Cardiac fibroblast (primary cell): ENCODE data around the gene OR1J1.

Source experiments
- DNase-seq, 2 donors: peaks; one replicate each; pipeline versions ENCODE4 v3.0.0 to v3.0.0-alpha.2; 2010; ENCODE audit warnings: low read depth in 2 of 2
- H3K4me3 ChIP-seq, 2 donors: replicated peaks in 1 of 2; 1 replicate in 1 of 2; 2 replicates in 1 of 2; pipeline ENCODE4 v1.5.1; 2011; ENCODE audit warnings: low read depth in 2 of 2, low read length in 2 of 2, mild to moderate bottlenecking in 2 of 2, moderate library complexity in 1 of 2
- CTCF ChIP-seq: IDR thresholded peaks from one replicate; pipeline ENCODE4 v1.5.1; 2011; ENCODE audit warnings: low read depth, mild to moderate bottlenecking, low read length, inconsistent platforms

Gene OR1J1

DNA sequence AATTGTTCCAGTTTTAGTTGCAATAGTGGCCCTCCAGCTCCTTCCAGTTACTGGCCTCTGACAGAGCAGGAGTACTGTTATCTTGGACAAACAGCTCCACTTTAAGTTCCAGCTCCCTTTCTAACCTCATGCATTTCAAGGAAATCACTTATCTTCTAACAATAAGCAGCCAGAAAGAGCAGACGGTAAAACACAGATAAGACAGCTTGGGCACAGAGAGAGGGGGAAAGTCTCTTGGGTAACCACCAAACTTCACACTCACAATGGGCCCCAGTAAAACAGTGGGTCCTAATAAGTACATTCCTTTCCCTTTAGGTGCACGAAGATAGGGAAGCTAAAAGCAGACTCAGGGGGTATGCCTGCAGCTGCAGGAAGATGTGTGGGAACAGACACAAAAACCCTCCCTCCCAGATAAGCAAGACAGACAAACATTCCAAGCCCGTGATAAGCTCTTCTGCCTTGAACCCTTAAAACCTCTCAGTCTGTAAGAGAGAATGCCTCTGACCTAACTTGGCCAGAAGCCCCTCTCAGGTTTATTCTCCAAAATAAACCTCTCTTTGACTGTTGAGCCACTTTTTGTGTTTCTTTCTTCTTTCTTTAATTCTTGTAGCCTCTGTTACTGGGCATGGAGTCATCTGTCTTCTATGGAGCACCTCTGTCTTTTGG, 30.8 kb downstream of the OR1J1 start:
- no peak overlapping the region for H3K4me3 ChIP-seq
- DNase-seq, result peak; percentile 39 to 95
- TF ChIP-seq CTCF, result no peak

- DNase-seq, result peak; percentile 91 to 95
These were observed 32.5 kb downstream of the OR1J1 start for GRCh38 chr9:122445155-122445749.

GRCh38 chr9:122444041-122444733, 33.5 kb downstream of the OR1J1 start:
- no peak overlapping the region for H3K4me3 ChIP-seq
- DNase-seq, result peak; percentile 96 to 98
- TF ChIP-seq CTCF, result no peak

More at GRCh38 chr9:122445155-122445749, 32.5 kb downstream of the OR1J1 start:
- no peak for TF ChIP-seq CTCF
- no peak overlapping the region for H3K4me3 ChIP-seq

DNA sequence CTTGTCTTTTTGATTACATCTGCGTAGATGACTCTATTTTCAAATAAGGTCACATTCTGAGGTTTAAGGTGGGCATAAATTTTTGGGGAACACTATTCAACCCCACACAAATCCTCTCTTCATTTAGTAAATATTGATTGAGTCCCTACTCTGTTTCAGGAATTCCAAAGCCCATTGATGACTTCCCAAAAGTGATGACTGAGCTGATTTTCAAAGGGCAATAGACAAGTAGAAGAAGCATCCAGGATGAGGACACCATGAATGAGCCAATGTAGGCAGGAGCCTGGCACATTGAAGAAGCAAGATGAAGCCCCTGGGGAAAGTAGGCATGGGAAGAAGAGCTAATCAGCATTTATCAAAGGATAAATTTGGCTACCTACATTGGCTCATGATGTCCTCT, 35.2 kb downstream of the OR1J1 start:
- no peak overlapping the region for H3K4me3 ChIP-seq
- no peak for TF ChIP-seq CTCF
- DNase-seq, result no peak
